ENCODE measurements around the gene MTTP.

The MTTP gene

GRCh38 chr4:99634742-99635360 is 60.2 kb downstream of the MTTP start:
- TF ChIP-seq TEAD4 (IDR thresholded peaks at IDR 0.05) (no peak), YY1 (IDR thresholded peaks at IDR 0.05; ENCODE audit: low read depth) (no peak), CREB1 (IDR thresholded peaks at IDR 0.05; ENCODE audit: low read depth) (no peak), ZBTB7A (IDR thresholded peaks at IDR 0.05; ENCODE audit: low read depth) (no peak), EGR1 (IDR thresholded peaks at IDR 0.05) (no peak), NFIC (IDR thresholded peaks at IDR 0.05) (no peak)

DNA sequence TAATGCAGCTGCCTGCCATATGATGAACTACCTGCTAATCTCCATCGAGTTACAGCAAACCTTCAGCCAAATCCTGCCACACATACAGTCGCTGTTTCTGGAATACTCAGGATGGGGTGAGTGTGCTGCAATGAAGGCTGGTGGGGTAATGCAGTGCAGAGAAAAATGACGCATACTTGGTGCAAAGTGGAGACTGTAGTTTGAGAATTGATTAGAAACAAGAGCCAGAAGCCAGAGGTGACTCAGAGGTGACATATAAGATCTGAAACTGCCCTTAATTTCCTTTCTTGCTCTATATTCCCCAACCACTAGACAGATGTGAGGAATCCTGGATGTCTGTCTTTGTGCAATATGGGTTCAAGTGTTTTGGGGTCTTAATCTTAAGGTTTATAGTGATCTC is 61.0 kb downstream of the MTTP start:
- TF ChIP-seq EGR1 (IDR thresholded peaks at IDR 0.05) (no peak), ZBTB7A (IDR thresholded peaks at IDR 0.05; ENCODE audit: low read depth) (no peak), TAF1 (IDR thresholded peaks at IDR 0.05; ENCODE audit: low read depth) (no peak), CREB1 (IDR thresholded peaks at IDR 0.05; ENCODE audit: low read depth) (no peak), CEBPB (IDR thresholded peaks at IDR 0.05) (no peak), FOXM1 (IDR thresholded peaks at IDR 0.05; ENCODE audit: borderline replicate concordance, low read depth) (no peak), REST (IDR thresholded peaks at IDR 0.05; ENCODE audit: low read depth) (no peak), RAD21 (IDR thresholded peaks at IDR 0.05; ENCODE audit: low read depth) (no peak), USF1 (IDR thresholded peaks at IDR 0.05) (no peak), EP300 (IDR thresholded peaks at IDR 0.05; ENCODE audit: borderline replicate concordance) (no peak), TEAD4 (IDR thresholded peaks at IDR 0.05) (no peak), YY1 (IDR thresholded peaks at IDR 0.05; ENCODE audit: low read depth) (no peak), NFIC (IDR thresholded peaks at IDR 0.05) (no peak), TCF12 (IDR thresholded peaks at IDR 0.05; ENCODE audit: low read depth) (no peak)

- TF ChIP-seq CEBPB (IDR thresholded peaks at IDR 0.05) = peak; percentile 14; the same call in 1 of the 2 replicates
- no peak for TF ChIP-seq FOXM1 (IDR thresholded peaks at IDR 0.05; ENCODE audit: borderline replicate concordance, low read depth)
Measured at GRCh38 chr4:99636422-99636821, 61.8 kb downstream of the MTTP start.

GRCh38 chr4:99637174-99637573 is 62.5 kb downstream of the MTTP start:
- no peak for TF ChIP-seq EP300 (IDR thresholded peaks at IDR 0.05; ENCODE audit: borderline replicate concordance)
- TF ChIP-seq, protein P1, sequence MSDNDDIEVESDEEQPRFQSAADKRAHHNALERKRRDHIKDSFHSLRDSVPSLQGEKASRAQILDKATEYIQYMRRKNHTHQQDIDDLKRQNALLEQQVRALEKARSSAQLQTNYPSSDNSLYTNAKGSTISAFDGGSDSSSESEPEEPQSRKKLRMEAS (IDR thresholded peaks at IDR 0.05) = no peak
- no peak for TF ChIP-seq TEAD4 (IDR thresholded peaks at IDR 0.05)
- TF ChIP-seq NFIC (IDR thresholded peaks at IDR 0.05) = no peak
- TF ChIP-seq YY1 (IDR thresholded peaks at IDR 0.05; ENCODE audit: low read depth) = no peak
- TF ChIP-seq CREB1 (IDR thresholded peaks at IDR 0.05; ENCODE audit: low read depth) = no peak
- no peak for TF ChIP-seq USF1 (IDR thresholded peaks at IDR 0.05)
- TF ChIP-seq CEBPB (IDR thresholded peaks at IDR 0.05) = no peak
- TF ChIP-seq RAD21 (IDR thresholded peaks at IDR 0.05; ENCODE audit: low read depth) = no peak
- TF ChIP-seq TCF12 (IDR thresholded peaks at IDR 0.05; ENCODE audit: low read depth) = no peak
- TF ChIP-seq FOXM1 (IDR thresholded peaks at IDR 0.05; ENCODE audit: borderline replicate concordance, low read depth) = no peak
- no peak for TF ChIP-seq ZBTB7A (IDR thresholded peaks at IDR 0.05; ENCODE audit: low read depth)

DNA sequence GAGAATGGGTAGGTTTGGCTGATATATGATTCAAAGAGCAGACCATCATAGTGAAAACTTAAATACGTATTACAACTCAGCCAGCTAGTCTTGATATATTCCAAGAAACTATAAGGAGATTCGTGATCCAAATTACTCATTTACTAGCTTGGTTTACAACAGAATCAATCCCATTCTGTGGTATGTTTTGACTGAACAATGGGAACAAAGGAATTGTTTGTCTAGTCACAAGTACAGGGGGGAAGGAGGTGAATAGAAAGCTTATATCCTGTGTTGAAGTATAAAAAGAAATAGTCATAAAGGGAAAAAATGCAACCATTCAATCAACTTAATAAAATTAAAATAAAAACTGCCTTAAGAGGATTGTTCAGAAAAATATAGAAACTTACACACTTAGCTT is 66.1 kb downstream of the MTTP start:
- TF ChIP-seq, protein P1 (IDR thresholded peaks at IDR 0.05) = no peak
- no peak for TF ChIP-seq CEBPB (IDR thresholded peaks at IDR 0.05)
- TF ChIP-seq YY1 (IDR thresholded peaks at IDR 0.05; ENCODE audit: low read depth) = no peak
- TF ChIP-seq NFIC (IDR thresholded peaks at IDR 0.05) = no peak
- TF ChIP-seq FOXM1 (IDR thresholded peaks at IDR 0.05; ENCODE audit: borderline replicate concordance, low read depth) = no peak
- no peak for TF ChIP-seq REST (IDR thresholded peaks at IDR 0.05; ENCODE audit: low read depth)

DNA sequence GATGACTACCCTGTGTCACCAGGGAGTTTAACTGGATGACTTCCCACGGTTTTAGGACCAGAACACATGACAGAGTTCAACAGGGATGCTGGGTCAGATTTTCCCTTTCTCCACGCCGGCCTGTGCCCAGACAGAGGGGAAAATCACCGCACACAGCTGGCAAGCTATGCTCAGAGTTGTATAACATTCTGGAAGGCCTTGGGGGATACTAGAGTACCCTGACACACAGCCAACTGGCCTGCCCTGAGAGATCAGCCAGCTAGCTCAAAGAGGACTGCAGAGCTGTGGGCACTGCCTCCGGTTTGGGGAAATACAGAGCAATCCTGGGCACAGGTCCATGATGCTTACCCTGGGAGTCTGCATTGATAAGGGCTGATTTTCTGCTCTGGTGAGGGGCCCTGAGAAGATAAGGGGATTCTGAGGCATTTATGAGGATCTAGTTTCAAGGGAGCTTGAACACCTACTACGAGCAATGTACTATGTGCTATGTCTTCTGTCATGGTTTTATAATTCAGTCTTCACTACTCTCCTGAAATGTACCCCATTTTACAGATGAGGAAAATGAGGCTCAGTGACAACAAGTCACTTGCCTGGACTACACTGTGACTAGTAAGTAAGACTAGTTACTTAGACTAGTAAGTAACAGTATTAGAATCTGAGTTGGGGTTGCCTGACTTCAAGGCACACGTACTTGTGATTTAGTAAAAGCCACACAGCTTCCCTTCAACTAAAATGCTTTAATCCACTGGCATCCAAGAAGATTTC is 68.3 kb downstream of the MTTP start:
- TF ChIP-seq TEAD4 (IDR thresholded peaks at IDR 0.05) = no peak
- TF ChIP-seq EP300 (IDR thresholded peaks at IDR 0.05; ENCODE audit: borderline replicate concordance) = no peak
- TF ChIP-seq CEBPB (IDR thresholded peaks at IDR 0.05) = no peak
- TF ChIP-seq EGR1 (IDR thresholded peaks at IDR 0.05) = no peak
- TF ChIP-seq REST (IDR thresholded peaks at IDR 0.05; ENCODE audit: low read depth) = no peak
- no peak for TF ChIP-seq FOXM1 (IDR thresholded peaks at IDR 0.05; ENCODE audit: borderline replicate concordance, low read depth)
- no peak for TF ChIP-seq TAF1 (IDR thresholded peaks at IDR 0.05; ENCODE audit: low read depth)
- no peak for TF ChIP-seq USF1 (IDR thresholded peaks at IDR 0.05)
- no peak for TF ChIP-seq RAD21 (IDR thresholded peaks at IDR 0.05; ENCODE audit: low read depth)
- TF ChIP-seq, protein P1 (IDR thresholded peaks at IDR 0.05) = no peak
- no peak for TF ChIP-seq ZBTB7A (IDR thresholded peaks at IDR 0.05; ENCODE audit: low read depth)
- no peak for TF ChIP-seq TCF12 (IDR thresholded peaks at IDR 0.05; ENCODE audit: low read depth)
- no peak for TF ChIP-seq YY1 (IDR thresholded peaks at IDR 0.05; ENCODE audit: low read depth)
- no peak for TF ChIP-seq NFIC (IDR thresholded peaks at IDR 0.05)
- no peak for TF ChIP-seq CREB1 (IDR thresholded peaks at IDR 0.05; ENCODE audit: low read depth)
